Measurements from ENCODE around the gene TRANK1. TPM values are rescaled to one million over a fixed set of nuclear protein-coding genes. Genes with fewer than 3 reads are reported as not detected.

Gene TRANK1
- polyA plus RNA-seq, 1 experiment = 22.4 TPM

DNA sequence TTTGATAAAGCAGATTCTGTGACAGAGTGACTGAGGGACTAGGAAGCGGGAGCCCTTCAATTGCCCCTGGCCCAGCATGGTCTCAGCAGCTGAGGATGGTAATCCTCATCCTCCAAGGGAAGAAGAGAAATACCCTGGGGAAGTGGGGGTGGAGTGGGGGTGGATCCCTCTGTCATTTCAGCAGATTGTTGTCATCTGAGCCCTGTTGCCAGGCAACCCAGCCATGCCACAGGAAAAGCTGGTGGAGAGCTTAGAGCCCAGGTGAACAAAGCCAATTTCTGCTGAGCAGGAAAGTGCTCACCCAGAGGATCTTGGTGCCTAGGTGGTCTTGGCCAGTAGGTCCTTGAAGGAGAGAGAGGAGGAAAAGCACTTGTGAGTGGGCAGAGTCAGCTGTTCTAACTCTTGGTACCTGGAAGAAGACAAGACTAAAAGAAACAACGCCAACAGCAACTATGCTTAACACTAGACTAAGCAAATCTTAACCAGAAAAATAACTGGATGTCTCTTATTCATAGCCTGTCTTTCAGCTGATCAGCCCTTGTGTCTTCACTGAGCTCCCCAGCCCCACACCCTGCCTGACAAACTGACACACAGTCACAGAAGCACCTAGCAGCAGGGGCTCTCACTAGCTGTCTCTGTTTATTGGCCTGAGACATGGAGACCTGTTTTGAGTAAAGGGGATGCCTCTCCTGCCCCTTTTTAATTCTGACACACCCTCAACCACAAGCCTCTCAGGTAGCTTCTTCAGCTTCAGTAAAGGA, 140.4 kb downstream of the TRANK1 start:
- DNase-seq (ENCODE audit: low read depth, low spot score) = no peak
- no peak for TF ChIP-seq CTCF (IDR thresholded peaks at IDR 0.05; ENCODE audit: low read depth, low read length)
- ChIA-PET CTCF (interaction anchor here (1.1 kb wide), 1 partner anchor 155 kb away, joined by 3 read pairs; no protein-coding TSS in a partner anchor), POLR2A (no interaction called here)
- no peaks in the 10 kb centered on the region for H3K27me3 ChIP-seq (ENCODE audit: control insufficient read depth, insufficient read depth, low read length)
- H3K4me3 ChIP-seq (ENCODE audit: low read depth, low read length) = no peak overlapping the region
- H3K9me3 ChIP-seq (ENCODE audit: control insufficient read depth, insufficient read depth, low read length) = no peaks in the 10 kb centered on the region
- H3K27ac ChIP-seq (ENCODE audit: low read depth, low read length) = no peak overlapping the region

DNA sequence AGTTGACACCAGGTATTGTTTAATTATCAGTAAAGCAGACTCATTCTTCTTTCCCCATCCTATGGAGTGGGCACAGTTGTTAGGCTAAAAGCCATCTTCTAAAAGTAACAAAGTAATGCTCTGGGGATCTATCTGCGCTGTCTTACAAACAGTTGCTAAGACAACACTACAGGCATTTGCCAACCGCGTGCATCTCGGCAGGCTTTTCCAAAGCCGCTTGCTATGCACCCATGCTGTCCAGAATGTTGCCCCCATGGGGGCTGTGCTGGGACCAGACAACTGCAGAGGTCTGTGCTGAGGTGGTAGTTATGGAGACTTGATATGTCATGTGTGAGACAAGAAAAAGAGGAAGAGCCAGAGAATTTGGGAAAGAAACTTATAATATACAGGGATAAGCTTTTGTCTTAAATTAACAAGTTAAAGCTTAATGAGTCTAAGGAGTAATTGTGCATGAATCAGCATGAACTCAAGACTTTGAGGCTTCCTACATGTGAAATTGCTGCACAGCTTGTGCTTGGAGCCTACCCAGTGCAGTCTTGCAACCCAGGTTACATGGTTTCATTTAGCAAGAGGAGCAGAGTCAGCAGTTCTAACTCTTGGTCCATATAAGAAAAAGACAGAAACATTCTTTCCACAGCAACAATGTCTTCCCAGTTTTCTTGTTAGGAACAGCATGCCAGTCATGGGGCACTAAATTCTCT, 141.6 kb downstream of the TRANK1 start:
- ChIA-PET POLR2A (no interaction called here), CTCF (no interaction called here)
- H3K4me3 ChIP-seq (ENCODE audit: low read depth, low read length) = no peak overlapping the region
- H3K9me3 ChIP-seq (ENCODE audit: control insufficient read depth, insufficient read depth, low read length) = no peaks in the 10 kb centered on the region
- TF ChIP-seq CTCF (IDR thresholded peaks at IDR 0.05; ENCODE audit: low read depth, low read length) = no peak
- no peak for DNase-seq (ENCODE audit: low read depth, low spot score)
- H3K27ac ChIP-seq (ENCODE audit: low read depth, low read length) = no peak overlapping the region
- H3K27me3 ChIP-seq (ENCODE audit: control insufficient read depth, insufficient read depth, low read length) = no peaks in the 10 kb centered on the region

DNA sequence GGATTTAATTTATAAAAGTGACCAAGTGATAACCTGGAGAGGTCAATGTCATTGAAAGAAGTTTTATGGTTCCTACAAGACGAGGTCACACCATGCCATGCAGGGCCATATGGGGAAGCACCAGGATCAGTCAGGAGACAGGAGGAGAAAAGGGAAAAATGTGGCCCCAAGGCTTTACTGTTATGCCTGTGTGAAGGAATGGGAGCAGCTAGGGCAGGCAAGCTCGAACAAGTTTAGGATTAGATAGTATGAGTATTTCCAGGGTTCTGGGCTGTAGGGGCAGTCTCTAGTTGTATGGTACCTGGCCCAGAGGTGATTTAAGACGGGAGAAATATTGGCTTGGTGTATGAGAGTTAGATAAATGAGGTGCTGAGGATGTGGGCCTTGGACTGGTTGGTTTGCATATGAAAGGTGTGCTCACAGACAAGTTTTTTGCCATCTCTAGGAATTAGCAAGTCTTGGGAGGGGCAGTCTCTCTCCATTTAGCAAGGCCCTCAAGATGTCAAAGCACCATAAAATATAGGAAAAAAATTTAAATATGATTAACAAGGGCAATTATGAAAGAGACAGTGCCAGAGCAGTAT, 144.2 kb downstream of the TRANK1 start:
- ChIA-PET CTCF (no interaction called here), POLR2A (no interaction called here)
- H3K27me3 ChIP-seq (ENCODE audit: control insufficient read depth, insufficient read depth, low read length) = no peaks in the 10 kb centered on the region

DNA sequence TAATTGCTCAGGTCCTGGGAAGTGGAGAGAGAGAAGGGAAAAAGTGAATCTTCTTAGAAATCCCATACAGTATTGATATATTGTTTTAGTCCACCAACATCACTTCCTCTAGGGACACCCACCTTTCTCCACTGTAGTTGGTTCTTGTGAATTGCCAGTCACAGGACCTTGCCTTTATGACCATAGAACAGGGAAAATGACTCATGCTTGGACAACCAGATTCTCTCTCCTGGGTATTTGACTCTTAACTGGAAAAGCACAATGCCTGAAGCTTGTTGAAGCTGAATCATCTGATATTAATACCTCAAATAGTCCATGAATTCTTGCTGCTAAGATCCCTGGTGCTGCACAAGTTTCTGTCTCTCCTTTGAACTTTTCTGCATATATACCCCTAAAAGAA, 148.0 kb downstream of the TRANK1 start:
- TF ChIP-seq CTCF (IDR thresholded peaks at IDR 0.05; ENCODE audit: low read depth, low read length) = no peak
- Histone ChIP-seq H3K9me3 (ENCODE audit: control insufficient read depth, insufficient read depth, low read length) (no peaks in the 10 kb centered on the region), H3K27me3 (ENCODE audit: control insufficient read depth, insufficient read depth, low read length) (peaks cover 5% of the 10 kb centered on the region), H3K4me3 (ENCODE audit: low read depth, low read length) (no peak overlapping the region), H3K27ac (ENCODE audit: low read depth, low read length) (no peak overlapping the region)
- CTCF ChIA-PET = no interaction called here
- no peak for DNase-seq (ENCODE audit: low read depth, low spot score)
- POLR2A ChIA-PET = no interaction called here

More for the DNA sequence above, 144.2 kb downstream of the TRANK1 start:
- H3K4me3 ChIP-seq (ENCODE audit: low read depth, low read length) = no peak overlapping the region
- no peak overlapping the region for H3K27ac ChIP-seq (ENCODE audit: low read depth, low read length)
- no peak for TF ChIP-seq CTCF (IDR thresholded peaks at IDR 0.05; ENCODE audit: low read depth, low read length)
- no peak for DNase-seq (ENCODE audit: low read depth, low spot score)
- H3K9me3 ChIP-seq (ENCODE audit: control insufficient read depth, insufficient read depth, low read length) = no peaks in the 10 kb centered on the region

DNA sequence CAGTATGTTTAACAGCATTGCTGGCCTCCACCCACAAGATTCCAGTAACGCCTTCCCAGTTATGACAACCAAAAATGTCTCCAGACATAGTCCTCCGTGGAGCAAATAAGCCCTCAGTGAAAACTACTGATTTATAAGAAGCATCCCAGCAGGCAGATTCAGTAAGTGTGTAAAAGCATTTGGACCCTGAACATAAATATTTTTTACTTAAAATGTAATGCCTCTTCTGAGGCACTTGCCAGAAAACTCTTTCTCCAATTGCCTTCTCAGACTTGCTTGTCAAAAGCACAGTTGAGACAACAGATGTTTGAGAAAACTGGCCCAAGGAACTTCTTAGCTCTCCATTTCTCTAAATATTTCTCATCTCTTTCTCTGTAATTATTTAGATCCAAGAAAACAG, 148.7 kb downstream of the TRANK1 start:
- Histone ChIP-seq H3K9me3 (ENCODE audit: control insufficient read depth, insufficient read depth, low read length) (no peaks in the 10 kb centered on the region), H3K4me3 (ENCODE audit: low read depth, low read length) (no peak overlapping the region), H3K27ac (ENCODE audit: low read depth, low read length) (no peak overlapping the region), H3K27me3 (ENCODE audit: control insufficient read depth, insufficient read depth, low read length) (peaks cover 5% of the 10 kb centered on the region)
- ChIA-PET POLR2A (no interaction called here), CTCF (no interaction called here)
- DNase-seq (ENCODE audit: low read depth, low spot score) = no peak
- no peak for TF ChIP-seq CTCF (IDR thresholded peaks at IDR 0.05; ENCODE audit: low read depth, low read length)

All from AG04450 (cell line).